AG08395 (cell line): ENCODE results near the gene MED7.
A peak's percentile ranks its signal among the peaks of the same experiment; 100 is the strongest.

Experiments used
- DNase-seq: peaks from one replicate; pipeline ENCODE4 v3.0.0; 2012; ENCODE audit warnings: mixed read lengths, low spot score

MED7 gene

GRCh38 chr5:157162919-157163510 lies 20.4 kb upstream of the MED7 start:
- DNase-seq = no peak

- DNase-seq = no peak
These were observed 19.3 kb upstream of the MED7 start for GRCh38 chr5:157161996-157162395.

GRCh38 chr5:157160001-157160400 lies 17.3 kb upstream of the MED7 start:
- DNase-seq = no peak

- DNase-seq = no peak
These were observed 16.6 kb upstream of the MED7 start for GRCh38 chr5:157159209-157159751.

- no peak for DNase-seq
These were observed 14.7 kb upstream of the MED7 start for GRCh38 chr5:157157293-157157891.

- no peak for DNase-seq
These were observed 12.6 kb upstream of the MED7 start for GRCh38 chr5:157155297-157155696.

- DNase-seq = no peak
These were observed 8.3 kb upstream of the MED7 start for GRCh38 chr5:157150995-157151394.

- DNase-seq = peak; percentile 84
These were observed 6.3 kb upstream of the MED7 start for GRCh38 chr5:157148734-157149615.

GRCh38 chr5:157143127-157143971 lies 684 bp upstream of the MED7 start:
- peak; percentile 82 for DNase-seq

GRCh38 chr5:157137691-157138090 lies 5.0 kb downstream of the MED7 start:
- DNase-seq = no peak

- no peak for DNase-seq
These were observed 10.4 kb downstream of the MED7 start for GRCh38 chr5:157132281-157132612.

- DNase-seq = no peak
These were observed 11.7 kb downstream of the MED7 start for GRCh38 chr5:157130925-157131324.

- DNase-seq = no peak
These were observed 21.0 kb downstream of the MED7 start for GRCh38 chr5:157121709-157122108.

GRCh38 chr5:157120102-157120501 lies 22.6 kb downstream of the MED7 start:
- DNase-seq = no peak

- DNase-seq = no peak
These were observed 26.1 kb downstream of the MED7 start for GRCh38 chr5:157116483-157116954.

GRCh38 chr5:157115502-157115901 lies 27.2 kb downstream of the MED7 start:
- DNase-seq = no peak

GRCh38 chr5:157115012-157115411 lies 27.7 kb downstream of the MED7 start:
- no peak for DNase-seq

- no peak for DNase-seq
These were observed 29.7 kb downstream of the MED7 start for GRCh38 chr5:157113002-157113401.

- no peak for DNase-seq
These were observed 32.9 kb downstream of the MED7 start for GRCh38 chr5:157109744-157110143.

- no peak for DNase-seq
These were observed 33.7 kb downstream of the MED7 start, which contains the start of gene HAVCR2 for GRCh38 chr5:157108976-157109375. Gene HAVCR2, minus strand, starts transcription at chr5:157109044. Its CDS starts 61 bp downstream, at chr5:157108983.

GRCh38 chr5:157107508-157107907 lies 35.2 kb downstream of the MED7 start:
- DNase-seq = no peak
